Pancreas (tissue), 10 donors: ENCODE results near the gene NFX1. TPM values are rescaled to one million over a fixed set of nuclear protein-coding genes. Genes with fewer than 3 reads are reported as not detected.

Experiments
- ATAC-seq, 4 donors: fragments of 200-7000 bp; cut with Tn5 transposase; one replicate each; pipeline versions ENCODE4 v1.8.0 to v1.9.1; 2020; ENCODE audit warnings: mild to moderate bottlenecking in 4 of 4, moderate library complexity in 4 of 4
- DNase-seq, 6 donors: peaks; one replicate each; pipeline ENCODE4 v3.0.0-alpha.2; 2020
- FAIRE-seq: peaks from 2 replicates; lab custom pipeline; 2012; peaks lifted over from hg19 to GRCh38; lab: Jason Lieb, UNC
- H3K27ac ChIP-seq, 4 donors: fragments of 200-600 bp; sonication (generic); 1 replicate in 3 of 4; 2 replicates in 1 of 4; pipeline versions ENCODE4 v1.5.0 to v1.8.0; 2020
- H3K27me3 ChIP-seq, 4 donors: fragments of 200-600 bp; one replicate each; pipeline ENCODE4 v1.8.0; 2021
- H3K36me3 ChIP-seq, 3 donors: fragments of 200-600 bp; sonication (generic) in 1 of 3; one replicate each; pipeline versions ENCODE4 v1.5.0 to v1.8.0; 2020 to 2021
- H3K4me1 ChIP-seq, 3 donors: fragments of 200-600 bp; one replicate each; pipeline ENCODE4 v1.8.0; 2021
- H3K4me3 ChIP-seq, 4 donors: fragments of 200-600 bp; sonication (generic) in 2 of 4; one replicate each; pipeline versions ENCODE4 v1.5.0 to v1.8.0; 2020 to 2021
- H3K9me3 ChIP-seq, 4 donors: fragments of 200-600 bp; one replicate each; pipeline ENCODE4 v1.8.0; 2021
- CTCF ChIP-seq, 4 donors: fragments of 200-600 bp; sonication (generic) in 3 of 4; IDR thresholded peaks; one replicate each; pipeline versions ENCODE4 v1.5.0 to v1.8.0; 2021; ENCODE audit warnings: antibody characterized with exemption in 4 of 4
- WGBS, 2 donors: extraction: QIAGEN DNeasy Blood & Tissue Kit; methylation state at CpG; one replicate each; pipeline ENCODE4 v1.1.7; 2013; 5-methylcytosine and 5-hydroxymethylcytosine counted together
- intact Hi-C, 3 donors: fragments of 100-400 bp; cut with DNase I; formaldehyde crosslinking; loops; one replicate each; pipeline versions ENCODE4 v1.11.1 to v1.14.2; 2022
- polyA plus RNA-seq, 2 donors: library from polyadenylated mRNA; stranded (reverse); fragments of 200-250 nt; gene quantifications; one replicate each; pipeline ENCODE4 v1.2.3, GENCODE V29; 2013
- total RNA-seq, 6 donors: library from RNA; stranded (reverse); fragmentation: NEBNext Ultra II Directional in 4 of 6; extraction: Animal tissue kit (Norgen Biotek cat#: 25700) in 4 of 6; gene quantifications; one replicate each; pipeline versions ENCODE4 v1.2.1 to v1.2.4, GENCODE V29; 2021 to 2023
- donor health status: healthy with polysubstance abuse.
- donor health status: DM: no; HTN: no; CAD: no; lungs with moderate emphysema.
- donor health status: DM: no; HTN: no; CAD: no.
- donor health status: control.
- donor health status: control.
- donor health status: Bipolar disorder and iron deficiency.
- donor health status: DM: yes; HTN: yes; CAD: no.
- donor health status: DM: no; HTN: no; CAD: no.
- donor health status: DM: no; HTN: no; CAD: no.
- donor health status: DM: yes; HTN: yes; CAD: no.

Gene NFX1
- total and polyA plus RNA-seq, 8 donors: 8.2 to 19.2 (median 16.5) TPM

- intact Hi-C loops: no loop called here
- peaks cover 0 to 85% (median 33%) of the 10 kb centered on the region in 3 donors for H3K36me3 ChIP-seq
- ATAC-seq (no peak), DNase-seq (no peak), FAIRE-seq (no peak)
- 96 to 97% methylated on average over 3 of the region's 3 CpGs for WGBS, 2 donors
- no peak overlapping the region for H3K27ac ChIP-seq
- no peak overlapping the region for H3K4me3 ChIP-seq
- no peak for TF ChIP-seq CTCF (IDR thresholded peaks at IDR 0.05)
- no peaks in the 10 kb centered on the region for H3K27me3 ChIP-seq
- H3K4me1 ChIP-seq: no peaks in the 10 kb centered on the region
- H3K9me3 ChIP-seq: no peaks in the 10 kb centered on the region
Observed at GRCh38 chr9:33318225-33318624, 27.9 kb downstream of the NFX1 start.

DNA sequence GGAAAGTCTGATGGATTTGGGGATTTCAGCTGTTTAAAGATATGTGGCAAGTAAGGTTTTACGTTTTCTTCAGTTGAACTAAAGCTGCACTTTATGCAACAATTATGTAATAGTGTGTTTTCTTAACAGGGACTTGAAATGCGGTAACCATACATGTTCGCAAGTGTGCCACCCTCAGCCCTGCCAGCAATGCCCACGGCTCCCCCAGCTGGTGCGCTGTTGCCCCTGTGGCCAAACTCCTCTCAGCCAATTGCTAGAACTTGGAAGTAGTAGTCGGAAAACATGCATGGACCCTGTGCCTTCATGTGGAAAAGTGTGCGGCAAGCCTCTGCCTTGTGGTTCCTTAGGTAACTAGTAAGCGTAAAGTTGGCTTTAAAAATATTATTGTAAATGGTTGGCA, 28.5 kb downstream of the NFX1 start:
- FAIRE-seq (no peak), DNase-seq (no peak), ATAC-seq (no peak)
- Histone ChIP-seq H3K27ac (no peak overlapping the region), H3K9me3 (no peaks in the 10 kb centered on the region), H3K4me1 (no peaks in the 10 kb centered on the region), H3K27me3 (no peaks in the 10 kb centered on the region), H3K36me3 (peaks cover 0 to 82% (median 32%) of the 10 kb centered on the region in 3 donors), H3K4me3 (no peak overlapping the region)
- intact Hi-C loops: no loop called here
- no peak for TF ChIP-seq CTCF (IDR thresholded peaks at IDR 0.05)
- WGBS, 2 donors: 95 to 97% methylated on average over 8 of the region's 8 CpGs

DNA sequence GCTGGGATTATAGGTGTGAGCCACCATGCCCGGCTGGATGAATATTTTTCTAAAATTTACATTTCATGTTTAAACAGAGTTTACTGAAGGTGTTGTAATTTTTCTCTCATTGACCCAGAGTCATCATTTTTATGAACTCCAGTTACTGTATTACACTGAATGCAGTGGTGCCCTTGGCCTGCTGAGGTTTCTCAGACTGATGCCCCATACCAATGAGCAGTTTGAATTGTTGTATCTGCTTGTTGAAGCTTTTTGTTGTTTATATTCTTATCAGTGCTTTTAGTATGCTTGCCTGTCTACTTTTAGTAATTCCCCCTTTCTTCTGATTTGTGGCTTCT, 29.9 kb downstream of the NFX1 start:
- FAIRE-seq (no peak), ATAC-seq (peak in 1 of 4 donors; percentile 41), DNase-seq (no peak)
- H3K4me3 ChIP-seq: no peak overlapping the region
- H3K4me1 ChIP-seq: no peaks in the 10 kb centered on the region
- H3K9me3 ChIP-seq: no peaks in the 10 kb centered on the region
- H3K27me3 ChIP-seq: no peaks in the 10 kb centered on the region
- peaks cover 0 to 73% (median 28%) of the 10 kb centered on the region in 3 donors for H3K36me3 ChIP-seq
- WGBS, 2 donors: 92 to 98% methylated on average over 1 of the region's 1 CpG
- no peak overlapping the region for H3K27ac ChIP-seq
- no peak for TF ChIP-seq CTCF (IDR thresholded peaks at IDR 0.05)
- intact Hi-C loops: no loop called here

DNA sequence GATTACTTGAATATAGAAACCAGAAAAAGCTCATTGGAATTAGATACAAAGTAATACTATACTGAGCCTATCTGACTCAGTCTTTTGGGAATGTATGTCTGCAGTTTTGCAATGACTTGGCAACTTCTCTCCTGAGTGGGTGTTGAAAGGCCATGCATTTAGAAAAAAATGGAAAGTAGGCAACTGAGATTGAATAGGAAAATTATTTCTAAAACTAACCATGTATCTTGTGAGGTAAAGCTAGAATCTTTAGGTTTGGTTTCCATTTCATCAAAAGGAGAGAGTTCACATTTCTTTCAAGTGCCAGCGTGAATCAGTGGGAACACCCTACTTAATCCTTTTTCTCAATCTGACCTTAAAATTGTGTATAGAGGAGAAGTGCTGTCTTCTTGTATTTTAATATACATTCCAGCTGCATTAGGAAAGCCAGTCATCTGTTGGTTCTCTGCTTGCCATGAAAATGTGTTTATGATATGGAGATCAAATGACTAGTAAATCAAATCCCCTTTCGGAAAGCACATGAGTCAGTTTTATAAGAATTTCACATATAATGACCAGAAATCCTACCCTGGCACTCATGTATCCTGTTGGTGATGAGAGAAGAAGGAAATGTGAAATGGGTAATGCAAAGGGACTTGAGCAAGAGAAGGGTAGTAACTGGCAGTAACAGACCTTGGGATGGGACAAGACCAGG, 30.4 kb downstream of the NFX1 start:
- DNase-seq (no peak), FAIRE-seq (no peak), ATAC-seq (peak in 2 of 4 donors; percentile 57 to 61)
- no peak for TF ChIP-seq CTCF (IDR thresholded peaks at IDR 0.05)
- peaks cover 0 to 68% (median 28%) of the 10 kb centered on the region in 3 donors for H3K36me3 ChIP-seq
- intact Hi-C loops: no loop called here
- H3K4me1 ChIP-seq: no peaks in the 10 kb centered on the region
- H3K27ac ChIP-seq: no peak overlapping the region
- no peak overlapping the region for H3K4me3 ChIP-seq
- H3K9me3 ChIP-seq: no peaks in the 10 kb centered on the region
- H3K27me3 ChIP-seq: no peaks in the 10 kb centered on the region
- WGBS, 2 donors: 94 to 98% methylated on average over 2 of the region's 2 CpGs

DNA sequence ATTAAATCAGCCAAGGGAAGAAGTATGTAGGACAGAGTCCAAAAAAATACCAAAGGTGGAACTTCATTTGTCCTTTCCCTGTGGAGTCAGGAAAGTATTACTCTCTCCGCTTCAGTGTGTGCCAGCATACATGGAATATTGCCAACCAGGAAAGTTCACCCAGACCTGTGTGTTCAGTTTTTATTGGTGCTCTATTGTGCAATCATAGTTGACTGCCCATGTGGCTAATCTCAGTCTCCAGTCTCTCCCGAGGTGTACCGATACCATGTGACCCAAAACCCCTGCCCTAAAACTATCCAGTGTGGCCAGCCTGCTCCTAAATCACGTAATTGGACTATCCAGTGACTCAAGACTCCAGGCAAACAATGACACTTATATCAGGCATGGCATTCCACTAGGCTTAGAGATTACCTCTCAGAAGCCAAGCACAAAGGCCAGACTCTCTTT, 38.8 kb downstream of the NFX1 start:
- H3K36me3 ChIP-seq: peaks cover 0 to 23% (median 0%) of the 10 kb centered on the region in 3 donors
- H3K27ac ChIP-seq: peak overlapping the region; percentile 30 to 80 (median 66)
- H3K9me3 ChIP-seq: no peaks in the 10 kb centered on the region
- no peak overlapping the region for H3K4me3 ChIP-seq
- peaks cover 0 to 7% (median 6%) of the 10 kb centered on the region in 3 donors for H3K4me1 ChIP-seq
- no peaks in the 10 kb centered on the region for H3K27me3 ChIP-seq
- DNase-seq (peak in 4 of 6 donors; percentile 54 to 81 (median 66)), FAIRE-seq (peak; percentile 88), ATAC-seq (peak; percentile 90 to 94 (median 94))
- intact Hi-C loops: no loop called here
- TF ChIP-seq CTCF (IDR thresholded peaks at IDR 0.05): no peak
- WGBS, 2 donors: 50 to 54% methylated on average over 4 of the region's 4 CpGs
